HL-60 (cell line): ENCODE results near the gene BFSP2.

Experiments
- DNase-seq, 2 experiments: peaks; one replicate each; pipeline ENCODE4 v3.0.0-alpha.2; 2010 to 2020; ENCODE audit warnings: low read depth in 1 of 2, low spot score in 1 of 2
- H3K27ac ChIP-seq: fragments of 250-450 bp; sonication (Bioruptor Pico); replicated peaks from 2 replicates; pipeline ENCODE4 v1.5.1; 2020; ENCODE audit warnings: mild to moderate bottlenecking, moderate library complexity
- H3K27me3 ChIP-seq: fragments of 250-450 bp; sonication (Bioruptor Pico); 2 replicates; pipeline ENCODE4 v1.5.1; 2021; ENCODE audit warnings: mild to moderate bottlenecking, moderate library complexity; ENCODE audit not compliant: insufficient read depth, poor library complexity, severe bottlenecking
- H3K4me3 ChIP-seq: replicated peaks from 2 replicates; pipeline ENCODE4 v1.5.1; 2011; ENCODE audit warnings: mild to moderate bottlenecking, control low read depth, low read length; ENCODE audit not compliant: insufficient read depth
- GABPA ChIP-seq: IDR thresholded peaks from 2 replicates; pipeline ENCODE4 v1.6.1; 2012; ENCODE audit warnings: low read depth
- POLR2AphosphoS5 ChIP-seq: IDR thresholded peaks from 2 replicates; pipeline ENCODE4 v1.6.1; 2012; ENCODE audit warnings: low read depth
- SPI1 ChIP-seq: IDR thresholded peaks from 2 replicates; pipeline ENCODE4 v1.6.1; 2012; ENCODE audit warnings: low read depth, mild to moderate bottlenecking, borderline replicate concordance
- TF ChIP-seq, protein P1 (sequence below): IDR thresholded peaks from 2 replicates; pipeline ENCODE4 v1.6.1; 2012; ENCODE audit warnings: low read depth; ENCODE audit not compliant: insufficient replicate concordance
- TF ChIP-seq, protein P2 (sequence below): IDR thresholded peaks from one replicate; pipeline ENCODE4 v1.5.1; 2011; ENCODE audit warnings: low read length, control low read depth, inconsistent platforms; ENCODE audit not compliant: insufficient read depth

The BFSP2 gene

DNA sequence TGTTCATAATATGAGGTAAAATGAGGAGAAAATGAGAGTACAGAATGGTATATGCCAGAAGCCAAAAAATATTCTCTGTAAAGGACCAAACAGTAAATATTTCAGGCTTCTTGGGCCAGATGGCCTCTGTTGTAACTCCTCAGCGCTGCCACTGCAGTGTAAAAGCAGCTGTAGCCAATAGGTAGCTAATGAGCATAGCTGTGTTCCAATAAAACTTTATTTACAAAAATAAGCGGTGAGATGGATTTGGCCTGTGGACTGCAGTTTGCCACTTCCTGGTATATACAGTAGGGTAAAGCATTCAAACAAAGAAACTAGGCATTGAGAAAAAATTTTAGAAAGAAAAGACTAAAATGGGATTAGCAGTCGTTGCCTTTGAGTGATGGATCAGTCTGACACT lies 51.5 kb downstream of the BFSP2 start:
- DNase-seq = no peak
- TF ChIP-seq, protein P1, sequence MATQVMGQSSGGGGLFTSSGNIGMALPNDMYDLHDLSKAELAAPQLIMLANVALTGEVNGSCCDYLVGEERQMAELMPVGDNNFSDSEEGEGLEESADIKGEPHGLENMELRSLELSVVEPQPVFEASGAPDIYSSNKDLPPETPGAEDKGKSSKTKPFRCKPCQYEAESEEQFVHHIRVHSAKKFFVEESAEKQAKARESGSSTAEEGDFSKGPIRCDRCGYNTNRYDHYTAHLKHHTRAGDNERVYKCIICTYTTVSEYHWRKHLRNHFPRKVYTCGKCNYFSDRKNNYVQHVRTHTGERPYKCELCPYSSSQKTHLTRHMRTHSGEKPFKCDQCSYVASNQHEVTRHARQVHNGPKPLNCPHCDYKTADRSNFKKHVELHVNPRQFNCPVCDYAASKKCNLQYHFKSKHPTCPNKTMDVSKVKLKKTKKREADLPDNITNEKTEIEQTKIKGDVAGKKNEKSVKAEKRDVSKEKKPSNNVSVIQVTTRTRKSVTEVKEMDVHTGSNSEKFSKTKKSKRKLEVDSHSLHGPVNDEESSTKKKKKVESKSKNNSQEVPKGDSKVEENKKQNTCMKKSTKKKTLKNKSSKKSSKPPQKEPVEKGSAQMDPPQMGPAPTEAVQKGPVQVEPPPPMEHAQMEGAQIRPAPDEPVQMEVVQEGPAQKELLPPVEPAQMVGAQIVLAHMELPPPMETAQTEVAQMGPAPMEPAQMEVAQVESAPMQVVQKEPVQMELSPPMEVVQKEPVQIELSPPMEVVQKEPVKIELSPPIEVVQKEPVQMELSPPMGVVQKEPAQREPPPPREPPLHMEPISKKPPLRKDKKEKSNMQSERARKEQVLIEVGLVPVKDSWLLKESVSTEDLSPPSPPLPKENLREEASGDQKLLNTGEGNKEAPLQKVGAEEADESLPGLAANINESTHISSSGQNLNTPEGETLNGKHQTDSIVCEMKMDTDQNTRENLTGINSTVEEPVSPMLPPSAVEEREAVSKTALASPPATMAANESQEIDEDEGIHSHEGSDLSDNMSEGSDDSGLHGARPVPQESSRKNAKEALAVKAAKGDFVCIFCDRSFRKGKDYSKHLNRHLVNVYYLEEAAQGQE = no peak
- TF ChIP-seq POLR2AphosphoS5 (no peak), GABPA (no peak), SPI1 (no peak)
- TF ChIP-seq, protein P2, sequence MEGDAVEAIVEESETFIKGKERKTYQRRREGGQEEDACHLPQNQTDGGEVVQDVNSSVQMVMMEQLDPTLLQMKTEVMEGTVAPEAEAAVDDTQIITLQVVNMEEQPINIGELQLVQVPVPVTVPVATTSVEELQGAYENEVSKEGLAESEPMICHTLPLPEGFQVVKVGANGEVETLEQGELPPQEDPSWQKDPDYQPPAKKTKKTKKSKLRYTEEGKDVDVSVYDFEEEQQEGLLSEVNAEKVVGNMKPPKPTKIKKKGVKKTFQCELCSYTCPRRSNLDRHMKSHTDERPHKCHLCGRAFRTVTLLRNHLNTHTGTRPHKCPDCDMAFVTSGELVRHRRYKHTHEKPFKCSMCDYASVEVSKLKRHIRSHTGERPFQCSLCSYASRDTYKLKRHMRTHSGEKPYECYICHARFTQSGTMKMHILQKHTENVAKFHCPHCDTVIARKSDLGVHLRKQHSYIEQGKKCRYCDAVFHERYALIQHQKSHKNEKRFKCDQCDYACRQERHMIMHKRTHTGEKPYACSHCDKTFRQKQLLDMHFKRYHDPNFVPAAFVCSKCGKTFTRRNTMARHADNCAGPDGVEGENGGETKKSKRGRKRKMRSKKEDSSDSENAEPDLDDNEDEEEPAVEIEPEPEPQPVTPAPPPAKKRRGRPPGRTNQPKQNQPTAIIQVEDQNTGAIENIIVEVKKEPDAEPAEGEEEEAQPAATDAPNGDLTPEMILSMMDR = no peak
- Histone ChIP-seq H3K27me3 (no peaks in the 10 kb centered on the region), H3K27ac (no peak overlapping the region), H3K4me3 (no peak overlapping the region)

DNA sequence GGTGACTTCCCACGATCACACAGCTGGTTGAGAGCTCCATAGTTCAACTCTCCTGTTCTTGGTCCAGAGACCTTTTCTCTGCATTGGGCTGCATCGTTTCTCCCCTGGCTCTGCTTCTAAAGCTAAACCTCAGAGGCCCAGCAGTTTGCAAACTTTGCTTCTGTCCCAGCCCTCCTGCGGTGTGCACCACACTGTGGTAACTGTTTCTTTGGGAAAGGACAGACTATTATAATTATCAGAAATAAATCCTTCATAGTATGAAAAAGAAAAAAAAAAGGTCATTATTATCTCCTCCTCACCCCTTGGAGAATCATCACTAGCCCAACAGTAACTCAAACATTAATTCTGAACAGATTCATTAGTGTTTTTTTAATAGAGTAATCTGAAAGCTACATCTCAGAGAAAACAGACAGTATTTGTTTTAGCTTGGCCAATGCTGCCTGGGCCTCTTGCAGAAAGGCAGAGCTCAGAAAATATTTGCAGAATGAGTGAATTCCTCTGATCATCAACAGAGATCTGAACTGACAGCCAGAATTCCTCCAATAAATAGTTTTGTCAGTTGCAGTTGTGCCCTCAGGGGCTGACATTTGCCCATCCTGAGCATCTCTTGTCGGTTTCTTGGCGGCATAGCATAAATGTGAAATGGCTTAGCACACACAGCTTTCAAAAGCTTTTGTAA lies 52.9 kb downstream of the BFSP2 start:
- Histone ChIP-seq H3K27me3 (no peaks in the 10 kb centered on the region), H3K27ac (no peak overlapping the region), H3K4me3 (no peak overlapping the region)
- no peak for DNase-seq
- TF ChIP-seq, protein P1 = no peak
- no peak for TF ChIP-seq GABPA
- TF ChIP-seq POLR2AphosphoS5 = no peak
- no peak for TF ChIP-seq SPI1

DNA sequence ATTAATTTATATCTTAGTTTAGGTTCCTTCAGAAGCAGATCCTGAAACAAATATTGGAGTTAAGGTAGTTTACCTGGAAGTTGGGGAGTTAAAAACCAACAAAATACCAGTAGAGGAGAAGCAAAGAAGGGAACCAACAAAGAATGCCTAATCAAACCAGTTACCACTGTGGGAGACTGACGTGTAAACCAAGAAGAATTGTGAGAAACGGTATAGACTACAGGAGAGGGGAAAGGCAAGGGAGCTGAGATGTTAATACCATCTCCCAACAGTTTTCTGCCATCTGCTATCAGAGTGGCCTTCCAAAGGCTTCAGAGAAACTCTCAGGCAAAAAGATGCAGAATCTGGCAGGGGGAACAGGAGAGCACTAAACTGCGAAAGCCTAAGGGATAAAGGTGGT lies 53.5 kb downstream of the BFSP2 start:
- DNase-seq = no peak
- Histone ChIP-seq H3K27me3 (no peaks in the 10 kb centered on the region), H3K27ac (no peak overlapping the region), H3K4me3 (no peak overlapping the region)
- TF ChIP-seq, protein P2 = no peak
- TF ChIP-seq GABPA = no peak
- no peak for TF ChIP-seq SPI1
- no peak for TF ChIP-seq POLR2AphosphoS5
- TF ChIP-seq, protein P1 = no peak
